Panc1 (cell line): ENCODE data around the gene SETD1B. TPM values are rescaled to one million over a fixed set of nuclear protein-coding genes. Genes with fewer than 3 reads are reported as not detected.

Experiments used
- ATAC-seq: fragments of 200-7000 bp; cut with Tn5 transposase; 2 replicates; pipeline ENCODE4 v1.9.1; 2020; ENCODE audit warnings: mild to moderate bottlenecking, moderate library complexity
- BruUV-seq: library from RNA; stranded (reverse); fragments of 400-500 nt; replicated peaks from 2 replicates; lab custom pipeline; 2021; lab: Mats Ljungman, UMichigan
- CTCF ChIA-PET: fragments of 300-600 bp; sonication (Branson Sonifier 250); formaldehyde crosslinking; loops from one replicate; lab custom pipeline; 2022; ENCODE audit warnings: antibody characterized with exemption; lab: Charles Lee
- POLR2A ChIA-PET: fragments of 300-600 bp; sonication (Branson Sonifier 250); formaldehyde crosslinking; loops from one replicate; lab custom pipeline; 2022; ENCODE audit warnings: antibody characterized with exemption; lab: Charles Lee
- DNase-seq: peaks from one replicate; pipeline ENCODE4 v3.0.0-alpha.2; 2010; ENCODE audit warnings: low read depth, low spot score
- H3K27ac ChIP-seq: 2 replicates; pipeline ENCODE4 v1.5.1; 2011; ENCODE audit warnings: mild to moderate bottlenecking, low read length, inconsistent platforms
- H3K27me3 ChIP-seq: fragments of 200-500 bp; sonication (Bioruptor generic); 2 replicates; pipeline ENCODE4 v1.6.0; 2014; ENCODE audit warnings: low read length, inconsistent platforms; ENCODE audit not compliant: control insufficient read depth, insufficient read depth
- H3K36me3 ChIP-seq: fragments of 200-500 bp; sonication (Bioruptor generic); 2 replicates; pipeline ENCODE4 v1.5.1; 2014; ENCODE audit warnings: inconsistent platforms, mild to moderate bottlenecking, low read length, moderate library complexity; ENCODE audit not compliant: control insufficient read depth, insufficient read depth
- H3K4me1 ChIP-seq: 2 replicates; pipeline ENCODE4 v1.5.1; 2011; ENCODE audit warnings: inconsistent platforms, mild to moderate bottlenecking, low read length, moderate library complexity; ENCODE audit not compliant: control insufficient read depth, insufficient read depth
- H3K4me3 ChIP-seq, 2 experiments: 2 replicates each; pipeline ENCODE4 v1.5.1; 2011 to 2012; ENCODE audit warnings: low read depth in 2 of 2, low read length in 2 of 2, mild to moderate bottlenecking in 2 of 2, inconsistent platforms in 1 of 2, moderate library complexity in 1 of 2
- H3K9me3 ChIP-seq: fragments of 200-500 bp; sonication (Bioruptor generic); 2 replicates; pipeline ENCODE4 v1.5.1; 2014; ENCODE audit warnings: low read depth, mild to moderate bottlenecking, inconsistent platforms, low read length, moderate library complexity; ENCODE audit not compliant: control insufficient read depth, insufficient read depth
- POLR2AphosphoS5 ChIP-seq: IDR thresholded peaks from 2 replicates; pipeline ENCODE4 v1.6.1; 2012; ENCODE audit warnings: mild to moderate bottlenecking, low read depth, low read length, moderate library complexity
- SIN3A ChIP-seq: IDR thresholded peaks from 2 replicates; pipeline ENCODE4 v1.6.1; 2012; ENCODE audit warnings: low read depth, mild to moderate bottlenecking, low read length, moderate library complexity, borderline replicate concordance; ENCODE audit not compliant: insufficient read depth
- TCF7L2 ChIP-seq: IDR thresholded peaks from 2 replicates; pipeline ENCODE4 v1.6.1; 2011; ENCODE audit warnings: mild to moderate bottlenecking, low read depth, low read length, inconsistent platforms
- in situ Hi-C: cut with HindIII; loops from 2 replicates; pipeline ENCODE4 v1.10.0; 2016; ENCODE audit warnings: low sequenced_read_pairs, low pct_unique_long_range_greater_than_20kb
- intact Hi-C: fragments of 100-400 bp; cut with micrococcal nuclease; formaldehyde crosslinking; loops from one replicate; pipeline ENCODE4 v1.10.0; 2022; ENCODE audit not compliant: unreplicated experiment
- total RNA-seq: library from RNA; stranded (reverse); gene quantifications from one replicate; pipeline ENCODE4 v1.2.1, GENCODE V29; 2021; ENCODE audit not compliant: unreplicated experiment
- TF ChIP-seq, protein P1 (sequence below): fragments of 450-650 bp; IDR thresholded peaks from 2 replicates; pipeline ENCODE4 v1.5.1; 2017; ENCODE audit warnings: mild to moderate bottlenecking
- TF ChIP-seq, protein P2 (sequence below), 2 experiments: IDR thresholded peaks; 2 replicates each; pipeline ENCODE4 v1.6.1; 2011 to 2012; ENCODE audit warnings: low read depth in 2 of 2, control low read depth in 1 of 2, low read length in 1 of 2, mild to moderate bottlenecking in 1 of 2, moderate library complexity in 1 of 2; ENCODE audit not compliant: insufficient read depth in 1 of 2

SETD1B gene
- total RNA-seq, 1 experiment from 2014 or later = 31.2 TPM

DNA sequence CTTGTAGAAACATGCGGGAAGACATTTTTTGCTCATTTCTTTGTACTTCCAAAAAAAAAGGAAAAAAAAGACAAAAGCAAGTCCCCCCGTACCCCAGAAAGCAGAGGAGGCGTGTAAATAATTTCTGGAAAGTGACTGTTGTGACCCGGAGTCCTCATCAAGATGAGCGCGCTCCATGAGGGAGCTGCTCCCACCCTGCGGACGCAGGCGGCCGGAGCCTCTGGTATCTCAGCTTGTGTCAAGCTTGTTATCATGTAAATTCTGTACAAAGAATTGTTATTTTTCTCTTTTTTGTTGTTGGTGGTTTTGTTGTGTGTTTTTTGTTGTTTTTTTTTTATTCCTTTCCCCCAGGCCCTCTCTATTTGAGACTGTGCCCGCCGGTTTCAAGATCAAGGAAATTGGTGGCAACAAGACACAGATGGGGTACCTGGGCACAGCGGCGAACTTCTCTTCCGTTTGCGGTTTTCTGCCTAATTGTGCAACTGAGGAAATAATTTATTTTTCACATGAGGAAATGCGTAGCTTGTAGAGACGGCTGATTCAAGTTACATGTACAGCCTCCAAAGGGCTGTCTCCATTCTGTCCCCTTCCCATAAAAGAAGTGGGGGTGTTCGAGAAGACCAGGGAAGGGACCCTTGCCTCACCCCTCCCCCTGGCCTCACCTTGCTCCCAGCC is 27.9 kb downstream of the SETD1B start:
- Histone ChIP-seq H3K4me1 (no peaks in the 10 kb centered on the region), H3K36me3 (peaks cover 3% of the 10 kb centered on the region), H3K27me3 (no peaks in the 10 kb centered on the region), H3K27ac (no peak overlapping the region), H3K9me3 (no peaks in the 10 kb centered on the region), H3K4me3 (no peak overlapping the region)
- ATAC-seq = no peak
- BruUV-seq = no TSS peak
- intact Hi-C loops (no loop called here), in situ Hi-C loops (no loop called here)
- POLR2A ChIA-PET = no interaction called here
- CTCF ChIA-PET = no interaction called here
- TF ChIP-seq POLR2AphosphoS5 (no peak), TCF7L2 (no peak)
- TF ChIP-seq, protein P1, sequence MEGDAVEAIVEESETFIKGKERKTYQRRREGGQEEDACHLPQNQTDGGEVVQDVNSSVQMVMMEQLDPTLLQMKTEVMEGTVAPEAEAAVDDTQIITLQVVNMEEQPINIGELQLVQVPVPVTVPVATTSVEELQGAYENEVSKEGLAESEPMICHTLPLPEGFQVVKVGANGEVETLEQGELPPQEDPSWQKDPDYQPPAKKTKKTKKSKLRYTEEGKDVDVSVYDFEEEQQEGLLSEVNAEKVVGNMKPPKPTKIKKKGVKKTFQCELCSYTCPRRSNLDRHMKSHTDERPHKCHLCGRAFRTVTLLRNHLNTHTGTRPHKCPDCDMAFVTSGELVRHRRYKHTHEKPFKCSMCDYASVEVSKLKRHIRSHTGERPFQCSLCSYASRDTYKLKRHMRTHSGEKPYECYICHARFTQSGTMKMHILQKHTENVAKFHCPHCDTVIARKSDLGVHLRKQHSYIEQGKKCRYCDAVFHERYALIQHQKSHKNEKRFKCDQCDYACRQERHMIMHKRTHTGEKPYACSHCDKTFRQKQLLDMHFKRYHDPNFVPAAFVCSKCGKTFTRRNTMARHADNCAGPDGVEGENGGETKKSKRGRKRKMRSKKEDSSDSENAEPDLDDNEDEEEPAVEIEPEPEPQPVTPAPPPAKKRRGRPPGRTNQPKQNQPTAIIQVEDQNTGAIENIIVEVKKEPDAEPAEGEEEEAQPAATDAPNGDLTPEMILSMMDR = no peak
- TF ChIP-seq, protein P2, sequence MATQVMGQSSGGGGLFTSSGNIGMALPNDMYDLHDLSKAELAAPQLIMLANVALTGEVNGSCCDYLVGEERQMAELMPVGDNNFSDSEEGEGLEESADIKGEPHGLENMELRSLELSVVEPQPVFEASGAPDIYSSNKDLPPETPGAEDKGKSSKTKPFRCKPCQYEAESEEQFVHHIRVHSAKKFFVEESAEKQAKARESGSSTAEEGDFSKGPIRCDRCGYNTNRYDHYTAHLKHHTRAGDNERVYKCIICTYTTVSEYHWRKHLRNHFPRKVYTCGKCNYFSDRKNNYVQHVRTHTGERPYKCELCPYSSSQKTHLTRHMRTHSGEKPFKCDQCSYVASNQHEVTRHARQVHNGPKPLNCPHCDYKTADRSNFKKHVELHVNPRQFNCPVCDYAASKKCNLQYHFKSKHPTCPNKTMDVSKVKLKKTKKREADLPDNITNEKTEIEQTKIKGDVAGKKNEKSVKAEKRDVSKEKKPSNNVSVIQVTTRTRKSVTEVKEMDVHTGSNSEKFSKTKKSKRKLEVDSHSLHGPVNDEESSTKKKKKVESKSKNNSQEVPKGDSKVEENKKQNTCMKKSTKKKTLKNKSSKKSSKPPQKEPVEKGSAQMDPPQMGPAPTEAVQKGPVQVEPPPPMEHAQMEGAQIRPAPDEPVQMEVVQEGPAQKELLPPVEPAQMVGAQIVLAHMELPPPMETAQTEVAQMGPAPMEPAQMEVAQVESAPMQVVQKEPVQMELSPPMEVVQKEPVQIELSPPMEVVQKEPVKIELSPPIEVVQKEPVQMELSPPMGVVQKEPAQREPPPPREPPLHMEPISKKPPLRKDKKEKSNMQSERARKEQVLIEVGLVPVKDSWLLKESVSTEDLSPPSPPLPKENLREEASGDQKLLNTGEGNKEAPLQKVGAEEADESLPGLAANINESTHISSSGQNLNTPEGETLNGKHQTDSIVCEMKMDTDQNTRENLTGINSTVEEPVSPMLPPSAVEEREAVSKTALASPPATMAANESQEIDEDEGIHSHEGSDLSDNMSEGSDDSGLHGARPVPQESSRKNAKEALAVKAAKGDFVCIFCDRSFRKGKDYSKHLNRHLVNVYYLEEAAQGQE (IDR thresholded peaks at IDR 0.05; ENCODE audit: insufficient read depth in 1 of 2, low read depth in 2 of 2, low read length in 1 of 2) = no peak
- DNase-seq = no peak

DNA sequence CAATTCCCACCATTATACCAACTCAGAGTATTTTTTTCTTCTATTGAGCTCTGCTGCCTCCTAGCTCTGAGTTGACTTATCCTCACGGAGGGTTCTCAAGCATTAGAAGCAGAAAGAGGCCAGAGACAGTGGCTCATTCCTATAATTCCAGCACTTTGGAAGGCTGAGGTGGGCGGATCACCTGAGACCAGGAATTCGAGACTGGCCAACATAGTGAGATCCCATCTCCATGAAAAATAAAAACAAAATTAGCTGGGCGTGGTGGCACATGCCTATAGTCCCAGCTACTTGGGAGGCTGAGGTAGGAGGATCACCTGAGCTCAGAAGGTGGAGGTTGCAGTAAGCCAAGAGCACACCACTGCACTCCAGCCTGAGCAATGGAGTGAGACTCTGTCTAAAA is 33.9 kb downstream of the SETD1B start:
- no peaks in the 10 kb centered on the region for H3K36me3 ChIP-seq
- ATAC-seq (no peak), DNase-seq (no peak)
- CTCF ChIA-PET = interaction anchor here (0.6 to 1.2 kb wide), 4 partner anchors 43 to 151 kb away, joined by 3 to 15 read pairs (median 5); partner anchors contain the start of gene RHOF
- H3K4me3 ChIP-seq = no peak overlapping the region
- BruUV-seq = no TSS peak
- no peaks in the 10 kb centered on the region for H3K9me3 ChIP-seq
- intact Hi-C loops (no loop called here), in situ Hi-C loops (no loop called here)
- TF ChIP-seq, protein P2 (IDR thresholded peaks at IDR 0.05; ENCODE audit: insufficient read depth in 1 of 2, low read depth in 2 of 2, low read length in 1 of 2) = no peak
- no peak for TF ChIP-seq POLR2AphosphoS5
- TF ChIP-seq SIN3A = no peak
- TF ChIP-seq, protein P1 = no peak
- POLR2A ChIA-PET = interaction anchor here (1.6 kb wide), 1 partner anchor 11 kb away, joined by 4 read pairs; no protein-coding TSS in a partner anchor
- H3K27ac ChIP-seq = no peak overlapping the region
- H3K4me1 ChIP-seq = no peaks in the 10 kb centered on the region
- no peaks in the 10 kb centered on the region for H3K27me3 ChIP-seq
